COLO668 (cell line): ENCODE results near the gene MB21D2.
"Not testable (repeated sequence)": the region's sequence is repeated elsewhere in the genome, so short reads cannot be mapped to it uniquely, and the experiment has no call there.

Source experiments
- DNase-seq: peaks from one replicate; lab custom pipeline; 2025; ENCODE audit not compliant: unreplicated experiment; lab: John Stamatoyannopoulos, UW

Gene MB21D2

GRCh38 chr3:192817053-192817452 lies 100.6 kb downstream of the MB21D2 start:
- DNase-seq: no peak

- DNase-seq: no peak
Measured at GRCh38 chr3:192816351-192816750, 101.3 kb downstream of the MB21D2 start.

- DNase-seq: peak; percentile 24
Measured at GRCh38 chr3:192812743-192813383, 104.8 kb downstream of the MB21D2 start.

GRCh38 chr3:192805711-192806110 lies 111.9 kb downstream of the MB21D2 start:
- DNase-seq: no peak

- no peak for DNase-seq
Measured at GRCh38 chr3:192804502-192804901, 113.2 kb downstream of the MB21D2 start.

DNA sequence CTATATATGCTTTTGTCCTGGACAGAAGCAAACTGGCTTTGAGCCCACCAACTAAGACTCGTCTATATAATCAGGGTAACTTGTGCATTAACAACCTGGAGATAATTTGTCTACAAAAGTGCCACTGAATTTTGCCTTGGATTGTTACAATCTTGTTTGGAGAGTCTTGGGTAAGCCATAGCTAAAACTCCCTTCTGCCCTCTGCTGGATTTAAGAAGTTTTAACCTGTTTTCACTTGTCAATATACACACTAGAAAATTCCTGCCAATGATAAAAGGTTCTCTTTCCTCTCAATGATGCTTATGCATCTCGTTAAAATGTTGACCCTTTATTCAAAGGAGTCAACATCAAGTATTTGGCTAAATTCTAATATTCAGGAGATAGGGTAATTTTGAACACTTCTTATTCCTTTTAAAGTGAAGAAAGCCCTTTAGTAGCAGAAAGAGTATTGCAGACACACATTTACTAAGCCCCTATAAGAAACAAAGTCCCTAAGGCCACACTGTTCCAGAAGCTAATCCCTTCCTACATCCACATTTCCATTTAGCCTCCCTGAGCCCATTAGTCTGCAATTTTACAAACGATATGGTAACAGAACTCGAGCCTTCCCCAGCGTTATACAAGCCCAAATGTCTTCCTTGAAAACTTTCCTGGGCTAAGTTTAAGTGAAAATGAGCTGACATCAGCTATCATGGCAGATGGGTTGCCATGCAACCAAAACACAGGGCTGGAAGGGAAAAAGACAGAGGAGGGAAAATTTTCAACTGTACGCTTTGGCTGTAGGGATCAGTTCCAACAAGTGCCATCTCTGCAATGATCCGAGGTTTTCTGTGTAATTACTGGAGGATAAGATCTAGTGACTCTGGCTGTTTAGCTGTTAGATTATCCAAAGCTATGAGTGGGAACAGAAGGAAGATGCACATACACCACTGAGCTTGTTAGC lies 114.4 kb downstream of the MB21D2 start:
- DNase-seq: no peak

GRCh38 chr3:192801985-192802384 lies 115.7 kb downstream of the MB21D2 start:
- DNase-seq: no peak

DNA sequence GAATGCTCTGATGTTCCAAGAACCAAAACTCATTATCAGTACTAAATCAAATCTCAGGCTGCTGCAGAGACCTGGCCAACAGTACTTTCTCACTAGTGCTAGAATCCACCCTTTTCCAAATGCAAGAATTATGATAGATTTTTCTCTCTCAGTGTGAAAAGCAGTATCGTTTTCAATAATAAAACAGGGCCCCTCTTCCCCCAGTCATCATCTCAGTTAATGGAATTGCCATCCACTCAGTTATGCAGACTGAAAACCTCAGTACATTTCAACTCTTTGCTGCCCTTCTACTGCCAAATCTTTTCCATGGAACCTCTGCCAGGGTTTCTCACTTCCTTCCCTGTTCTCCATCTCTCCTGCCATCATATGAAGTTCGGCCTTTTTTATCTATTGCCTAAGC lies 117.9 kb downstream of the MB21D2 start:
- no peak for DNase-seq

- DNase-seq: no peak
Measured at GRCh38 chr3:192795021-192795420, 122.6 kb downstream of the MB21D2 start.

DNA sequence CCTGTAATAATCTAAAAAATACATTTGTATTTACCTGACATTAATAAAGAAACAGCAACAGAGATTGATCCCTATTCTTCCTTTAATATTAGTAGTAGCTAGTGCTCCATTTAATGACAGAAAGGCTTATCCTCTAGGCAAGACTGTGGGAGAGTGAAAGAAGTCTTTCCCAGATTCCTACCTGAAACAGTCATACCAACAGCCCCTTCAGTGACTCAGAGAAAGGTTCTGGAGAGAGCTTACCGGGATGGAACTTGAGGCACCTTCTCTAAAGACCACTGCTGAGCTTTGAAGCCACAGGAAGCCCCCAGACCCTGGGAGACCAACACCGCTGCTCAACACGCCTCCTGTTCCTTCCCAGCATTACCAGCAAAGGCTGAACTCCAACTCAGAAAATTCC lies 123.4 kb downstream of the MB21D2 start:
- no peak for DNase-seq

DNA sequence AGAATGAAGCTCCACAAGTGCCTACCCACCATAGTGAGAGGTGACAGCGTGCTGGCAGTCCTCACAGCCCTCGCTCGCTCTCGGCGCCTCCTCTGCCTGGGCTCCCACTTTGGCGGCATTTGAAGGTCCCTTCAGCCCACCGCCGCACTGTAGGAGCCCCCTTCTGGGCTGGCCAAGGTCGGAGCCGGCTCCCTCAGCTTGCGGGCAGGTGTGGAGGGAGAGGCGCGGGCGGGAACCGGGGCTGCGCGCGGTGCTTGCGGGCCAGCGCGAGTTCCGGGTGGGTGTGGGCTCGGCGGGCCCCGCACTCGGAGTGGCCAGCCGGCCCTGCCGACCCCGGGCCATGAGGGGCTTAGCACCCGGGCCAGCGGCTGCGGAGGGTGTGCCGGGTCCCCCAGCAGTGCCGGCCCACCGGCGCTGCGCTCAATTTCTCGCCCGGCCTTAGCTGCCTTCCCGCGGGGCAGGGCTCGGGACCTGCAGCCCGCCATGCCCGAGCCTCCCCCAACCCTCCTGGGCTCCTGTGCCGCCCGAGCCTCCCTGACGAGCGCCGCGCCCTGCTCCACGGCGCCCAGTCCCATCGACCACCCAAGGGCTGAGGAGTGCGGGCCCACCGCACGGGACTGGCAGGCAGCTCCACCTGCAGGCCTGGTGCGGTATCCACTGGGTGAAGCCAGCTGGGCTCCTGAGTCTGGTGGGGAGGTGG lies 128.7 kb downstream of the MB21D2 start:
- not testable (repeated sequence) for DNase-seq

- DNase-seq: no peak
Measured at GRCh38 chr3:192778508-192778907, 139.1 kb downstream of the MB21D2 start.

DNA sequence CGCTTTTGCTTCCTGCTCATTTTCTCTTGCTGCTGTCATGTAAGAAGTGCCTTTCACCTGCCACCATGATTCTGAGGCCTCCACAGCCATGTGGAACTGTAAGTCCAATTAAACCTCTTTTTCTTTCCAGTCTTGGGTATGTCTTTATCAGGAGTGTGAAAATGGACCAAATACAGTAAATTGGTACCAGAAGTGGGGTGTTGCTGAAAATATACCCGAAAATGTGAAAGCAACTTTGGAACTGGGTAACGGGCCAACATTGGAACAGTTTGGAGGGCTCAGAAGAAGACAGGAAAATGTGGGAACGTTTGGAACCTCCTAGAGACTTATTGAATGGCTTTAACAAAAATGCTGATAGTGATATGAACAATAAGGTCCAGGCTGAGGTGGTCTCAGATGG lies 143.3 kb downstream of the MB21D2 start:
- DNase-seq: not testable (repeated sequence)

DNA sequence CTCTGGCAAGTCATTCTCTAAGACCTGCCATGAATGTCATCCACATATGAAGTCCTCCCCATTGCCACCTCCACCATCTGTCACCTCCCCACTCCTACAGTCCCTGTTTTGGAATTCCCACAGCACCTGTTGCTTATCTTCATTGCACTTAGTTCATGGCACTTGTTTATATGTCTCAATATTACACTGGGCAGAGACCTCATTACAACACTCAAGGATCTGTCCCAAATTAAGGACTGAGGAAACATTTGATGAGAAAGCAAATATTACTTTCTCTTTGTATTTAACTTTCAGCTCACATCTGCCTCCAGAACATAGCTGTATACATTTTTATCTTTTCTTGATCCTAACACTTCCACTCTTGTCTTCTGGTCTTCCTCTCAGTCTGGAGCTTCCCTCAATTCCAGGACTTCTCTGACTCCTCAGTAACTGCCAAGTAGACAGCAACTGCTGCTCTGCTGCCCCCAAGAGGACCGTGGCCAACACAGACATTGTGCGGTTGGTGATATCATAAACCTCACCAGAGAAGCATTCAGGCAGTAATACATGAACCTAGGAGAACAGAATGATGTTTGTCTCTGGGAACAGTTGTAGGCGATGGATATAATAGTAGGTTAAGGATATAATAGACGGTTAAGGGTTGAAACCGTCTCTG lies 145.3 kb downstream of the MB21D2 start:
- DNase-seq: peak; percentile 2

GRCh38 chr3:192758654-192759053 lies 159.0 kb downstream of the MB21D2 start:
- no peak for DNase-seq

DNA sequence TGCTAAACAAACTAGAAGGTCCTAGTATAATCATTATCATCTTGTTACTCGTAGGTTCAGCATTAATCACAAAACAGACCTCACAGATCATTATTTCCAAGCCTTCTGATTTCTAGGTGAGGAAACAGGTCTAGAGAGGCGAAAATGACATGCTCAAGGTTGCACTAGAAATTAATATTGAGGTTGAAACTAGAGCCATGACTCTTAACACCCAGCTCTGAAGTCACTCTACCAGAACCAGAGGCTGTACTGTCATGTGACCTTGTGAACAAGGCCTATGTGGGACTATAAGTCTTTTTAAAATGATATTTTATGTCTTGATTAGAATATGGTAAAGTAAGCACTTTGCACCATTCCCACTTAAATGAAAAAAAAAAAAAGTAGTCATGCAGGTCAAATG lies 166.5 kb downstream of the MB21D2 start:
- DNase-seq: no peak

DNA sequence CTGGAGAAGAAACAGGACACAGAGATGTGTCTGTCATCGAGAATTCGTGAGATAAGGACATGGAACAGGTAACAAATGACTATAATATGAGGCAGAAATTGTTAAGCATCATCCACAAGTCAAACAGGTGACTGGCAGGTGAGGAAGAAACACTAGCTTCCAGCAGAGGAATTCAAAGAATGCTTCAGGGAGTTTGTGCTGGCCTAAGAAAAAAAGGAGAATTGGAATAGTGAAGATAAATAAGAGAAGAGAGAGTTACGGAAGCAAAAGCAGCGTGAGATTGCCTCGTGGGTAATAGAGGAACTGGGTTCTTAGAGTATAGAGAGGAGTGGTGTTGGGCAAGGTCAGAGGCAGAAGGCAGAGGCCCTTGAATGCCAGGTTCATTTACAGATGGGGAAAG lies 167.5 kb downstream of the MB21D2 start:
- no peak for DNase-seq

DNA sequence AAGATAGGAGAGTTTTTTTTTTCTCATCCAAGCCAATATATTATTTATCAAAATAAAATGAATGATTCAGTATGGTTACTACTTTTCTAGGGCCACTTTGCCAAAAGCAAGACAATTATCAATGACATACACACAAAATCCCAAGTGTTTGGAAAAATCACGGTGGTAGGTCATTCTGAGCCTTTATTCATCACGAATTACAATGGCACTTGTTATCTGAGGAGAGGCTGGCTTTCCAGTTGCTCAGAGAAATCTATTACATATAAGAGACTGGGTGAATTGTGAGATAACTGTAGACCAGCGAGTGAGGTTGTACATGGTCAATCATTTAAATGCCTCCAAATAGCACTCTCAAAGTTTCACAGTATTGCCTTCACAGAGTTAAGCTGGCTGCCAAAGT lies 169.9 kb downstream of the MB21D2 start:
- DNase-seq: no peak

DNA sequence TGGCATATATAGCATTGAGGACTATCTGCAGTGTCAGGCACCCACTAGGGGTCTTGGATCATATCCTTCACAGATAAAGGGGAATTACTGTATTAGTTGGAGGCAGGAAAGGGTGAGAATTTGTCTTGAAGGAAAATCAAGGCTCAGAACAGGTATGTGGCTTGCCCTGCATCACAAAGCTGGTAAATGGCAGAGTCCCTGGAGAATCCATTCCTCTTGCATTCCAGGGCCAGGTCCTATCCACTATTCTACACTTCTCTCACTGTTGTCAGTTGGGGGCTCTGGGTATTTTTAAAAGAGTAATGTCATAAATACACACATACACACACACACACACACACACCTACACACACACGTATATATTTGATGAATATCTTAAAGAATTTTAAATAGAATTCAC lies 170.5 kb downstream of the MB21D2 start:
- no peak for DNase-seq
